Prostate gland (tissue), 2 donors: Measurements from ENCODE around the gene SPI1.

Source experiments
- POLR2A ChIP-seq: fragments of 450-650 bp; IDR thresholded peaks from one replicate; pipeline ENCODE4 v1.6.1; 2016; ENCODE audit warnings: antibody characterized with exemption, mild to moderate bottlenecking
- TF ChIP-seq, protein P1 (sequence below), 4 experiments: fragments of 200-600 bp in 2 of 4; fragments of 450-650 bp in 2 of 4; sonication (generic) in 2 of 4; IDR thresholded peaks; 1 replicate in 3 of 4; 2 replicates in 1 of 4; pipeline ENCODE4 v1.5.1; 2016 to 2019; ENCODE audit warnings: antibody characterized with exemption in 4 of 4, mild to moderate bottlenecking in 2 of 4, moderate library complexity in 2 of 4

DNA sequence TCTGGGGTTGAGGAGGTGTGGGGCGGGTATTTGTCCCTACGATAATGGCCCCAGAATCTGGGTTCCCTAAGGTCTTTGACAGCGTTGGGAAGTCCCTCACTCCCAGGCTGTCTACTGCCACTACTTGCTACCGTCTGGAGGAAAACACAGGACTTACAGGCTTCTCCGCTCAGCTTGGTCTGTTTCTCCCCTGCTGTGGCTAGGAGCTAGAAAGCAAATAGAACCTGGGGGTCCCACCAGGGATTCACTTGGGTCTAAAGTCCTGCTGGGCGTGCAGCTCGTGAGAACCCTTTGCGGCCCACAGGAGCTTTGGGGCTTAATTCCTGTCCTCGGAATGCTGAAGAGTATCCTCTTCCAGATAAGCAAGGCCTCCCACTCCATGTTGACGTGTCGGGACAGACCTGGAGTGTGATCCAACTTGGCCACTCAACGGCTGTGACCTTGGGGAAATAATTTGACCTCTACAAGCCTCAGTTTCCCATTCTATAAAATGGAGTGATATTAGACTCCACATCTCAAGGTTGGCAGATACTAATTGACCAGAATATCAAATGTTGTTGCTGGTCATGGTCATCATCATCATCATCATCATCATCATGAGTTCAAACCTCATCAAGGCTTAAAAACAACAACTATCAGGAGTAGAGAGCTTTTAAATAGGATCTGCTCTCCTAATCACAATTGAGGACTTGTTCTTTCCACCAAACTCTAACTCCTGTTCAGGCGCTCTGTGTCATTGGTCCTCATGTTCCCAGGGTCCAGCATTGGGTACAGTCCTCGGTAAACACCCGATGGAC is 24.2 kb downstream of the SPI1 start:
- TF ChIP-seq, protein P1, sequence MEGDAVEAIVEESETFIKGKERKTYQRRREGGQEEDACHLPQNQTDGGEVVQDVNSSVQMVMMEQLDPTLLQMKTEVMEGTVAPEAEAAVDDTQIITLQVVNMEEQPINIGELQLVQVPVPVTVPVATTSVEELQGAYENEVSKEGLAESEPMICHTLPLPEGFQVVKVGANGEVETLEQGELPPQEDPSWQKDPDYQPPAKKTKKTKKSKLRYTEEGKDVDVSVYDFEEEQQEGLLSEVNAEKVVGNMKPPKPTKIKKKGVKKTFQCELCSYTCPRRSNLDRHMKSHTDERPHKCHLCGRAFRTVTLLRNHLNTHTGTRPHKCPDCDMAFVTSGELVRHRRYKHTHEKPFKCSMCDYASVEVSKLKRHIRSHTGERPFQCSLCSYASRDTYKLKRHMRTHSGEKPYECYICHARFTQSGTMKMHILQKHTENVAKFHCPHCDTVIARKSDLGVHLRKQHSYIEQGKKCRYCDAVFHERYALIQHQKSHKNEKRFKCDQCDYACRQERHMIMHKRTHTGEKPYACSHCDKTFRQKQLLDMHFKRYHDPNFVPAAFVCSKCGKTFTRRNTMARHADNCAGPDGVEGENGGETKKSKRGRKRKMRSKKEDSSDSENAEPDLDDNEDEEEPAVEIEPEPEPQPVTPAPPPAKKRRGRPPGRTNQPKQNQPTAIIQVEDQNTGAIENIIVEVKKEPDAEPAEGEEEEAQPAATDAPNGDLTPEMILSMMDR (IDR thresholded peaks at IDR 0.05), result no peak
- no peak for TF ChIP-seq POLR2A
